ENCODE data around the gene RNF43.

GRCh38 chr17:58379511-58379824 is 37.9 kb downstream of the RNF43 start:
- TF ChIP-seq YY1 (IDR thresholded peaks at IDR 0.05; ENCODE audit: insufficient read depth, insufficient read length) (no peak), ZNF274 (IDR thresholded peaks at IDR 0.05; ENCODE audit: low read depth, low read length) (no peak)
